OCI-LY7 (cell line): ENCODE data around the gene HSPB2. TPM values are rescaled to one million over a fixed set of nuclear protein-coding genes. Genes with fewer than 3 reads are reported as not detected.

Experiments
- BruUV-seq: library from RNA; stranded (reverse); fragments of 400-500 nt; replicated peaks from 2 replicates; lab custom pipeline; 2021; lab: Mats Ljungman, UMichigan
- CTCF ChIA-PET: fragments of 300-600 bp; sonication (Branson Sonifier 250); formaldehyde crosslinking; loops from one replicate; lab custom pipeline; 2022; ENCODE audit warnings: antibody characterized with exemption; ENCODE audit not compliant: unreplicated experiment; lab: Charles Lee
- POLR2A ChIA-PET: fragments of 300-600 bp; sonication (Branson Sonifier 250); formaldehyde crosslinking; loops from one replicate; lab custom pipeline; 2022; ENCODE audit warnings: antibody characterized with exemption; lab: Charles Lee
- DNase-seq: peaks from one replicate; pipeline ENCODE4 v3.0.0-alpha.2; 2015; ENCODE audit warnings: low spot score
- H2AFZ ChIP-seq: fragments of 200-600 bp; sonication (generic), shearing (Covaris generic); 2 replicates; pipeline ENCODE4 v1.6.1; 2014; ENCODE audit warnings: mild to moderate bottlenecking, antibody characterized with exemption, low read length, moderate library complexity
- H3K27ac ChIP-seq: fragments of 200-600 bp; sonication (generic); 2 replicates; pipeline ENCODE4 v1.5.1; 2014; ENCODE audit warnings: mixed run types, low read depth, mild to moderate bottlenecking, moderate library complexity, low read length, inconsistent platforms; ENCODE audit not compliant: poor library complexity, severe bottlenecking
- H3K36me3 ChIP-seq: fragments of 200-600 bp; sonication (generic); 2 replicates; pipeline ENCODE4 v1.6.1; 2014; ENCODE audit warnings: mild to moderate bottlenecking, antibody characterized with exemption, low read length, moderate library complexity, mixed read lengths; ENCODE audit not compliant: insufficient read depth
- H3K4me1 ChIP-seq: fragments of 200-600 bp; sonication (generic); 2 replicates; pipeline ENCODE4 v1.5.1; 2014; ENCODE audit warnings: mild to moderate bottlenecking, low read length; ENCODE audit not compliant: insufficient read depth, poor library complexity, severe bottlenecking
- H3K4me2 ChIP-seq: fragments of 200-600 bp; sonication (generic); 2 replicates; pipeline ENCODE4 v1.6.1; 2014; ENCODE audit warnings: mild to moderate bottlenecking, low read length
- H3K4me3 ChIP-seq: fragments of 200-600 bp; sonication (generic); 2 replicates; pipeline ENCODE4 v1.5.1; 2014; ENCODE audit warnings: mild to moderate bottlenecking, low read depth, low read length; ENCODE audit not compliant: poor library complexity, severe bottlenecking
- H3K79me2 ChIP-seq: fragments of 200-600 bp; sonication (generic); 2 replicates; pipeline ENCODE4 v1.6.1; 2016; ENCODE audit warnings: low read depth, mild to moderate bottlenecking, low read length, moderate library complexity, mixed read lengths; ENCODE audit not compliant: insufficient read depth
- H3K9me2 ChIP-seq: fragments of 200-600 bp; sonication (generic); 2 replicates; pipeline ENCODE4 v1.6.1; 2016; ENCODE audit warnings: mild to moderate bottlenecking, low read length, mixed read lengths; ENCODE audit not compliant: insufficient read depth
- H3K9me3 ChIP-seq: fragments of 200-600 bp; sonication (generic); 2 replicates; pipeline ENCODE4 v1.6.1; 2014; ENCODE audit warnings: mild to moderate bottlenecking, mixed run types, low read length, mixed read lengths
- H4K20me1 ChIP-seq: fragments of 200-600 bp; sonication (generic); 2 replicates; pipeline ENCODE4 v1.6.1; 2014; ENCODE audit warnings: mild to moderate bottlenecking, antibody characterized with exemption, low read length, moderate library complexity, mixed read lengths; ENCODE audit not compliant: insufficient read depth
- CTCF ChIP-seq: fragments of 200-600 bp; sonication (generic); conservative IDR thresholded peaks from 2 replicates; pipeline ENCODE4 v1.5.1; 2014; ENCODE audit warnings: mild to moderate bottlenecking, antibody characterized with exemption, low read length, moderate library complexity, mixed read lengths
- EZH2phosphoT487 ChIP-seq: fragments of 200-600 bp; sonication (generic); IDR thresholded peaks from 2 replicates; pipeline ENCODE4 v1.6.1; 2018; ENCODE audit warnings: low read depth, borderline replicate concordance, mild to moderate bottlenecking, mixed run types, antibody characterized with exemption, low read length, moderate library complexity, mixed read lengths
- intact Hi-C: fragments of 100-400 bp; cut with micrococcal nuclease; formaldehyde crosslinking; loops from one replicate; pipeline ENCODE4 v1.10.0; 2022; ENCODE audit not compliant: unreplicated experiment
- total RNA-seq, 2 experiments: library from RNA; depleted of rRNA in 1 of 2; stranded (reverse); fragments of >200 nt in 1 of 2; shearing (Covaris generic) in 1 of 2; gene quantifications; 2 replicates each; pipeline ENCODE4 v1.2.3, GENCODE V29; 2014 to 2022

HSPB2 gene
- total RNA-seq, 2 experiments from 2014 or later: not detected

- Histone ChIP-seq H3K9me3 (no peaks in the 10 kb centered on the region), H3K36me3 (no peaks in the 10 kb centered on the region), H3K4me1 (peaks cover 1% of the 10 kb centered on the region), H4K20me1 (no peaks in the 10 kb centered on the region), H3K27ac (no peak overlapping the region), H3K4me3 (no peak overlapping the region), H3K9me2 (no peaks in the 10 kb centered on the region), H2AFZ (no peak overlapping the region), H3K79me2 (no peaks in the 10 kb centered on the region), H3K4me2 (no peak overlapping the region)
- no peak for DNase-seq
- BruUV-seq: no TSS peak
- ChIA-PET CTCF (no interaction called here), POLR2A (no interaction called here)
- TF ChIP-seq EZH2phosphoT487: no peak
- no peak for TF ChIP-seq CTCF
- intact Hi-C loops: no loop called here
Measured at GRCh38 chr11:111920908-111921307, 8.4 kb downstream of the HSPB2 start.

- Histone ChIP-seq H3K4me3 (no peak overlapping the region), H3K9me2 (no peaks in the 10 kb centered on the region), H3K27ac (no peak overlapping the region), H3K4me2 (no peak overlapping the region), H2AFZ (no peak overlapping the region), H3K79me2 (no peaks in the 10 kb centered on the region), H3K9me3 (no peaks in the 10 kb centered on the region), H3K4me1 (peaks cover 8% of the 10 kb centered on the region), H3K36me3 (no peaks in the 10 kb centered on the region), H4K20me1 (no peaks in the 10 kb centered on the region)
- TF ChIP-seq EZH2phosphoT487 (no peak), CTCF (no peak)
- POLR2A ChIA-PET: no interaction called here
- CTCF ChIA-PET: interaction anchor here (0.6 kb wide), 1 partner anchor 273 kb away, joined by 3 read pairs; no protein-coding TSS in a partner anchor
- intact Hi-C loops: no loop called here
- BruUV-seq: no TSS peak
- DNase-seq: no peak
Measured at GRCh38 chr11:111921541-111922230, 9.2 kb downstream of the HSPB2 start.

GRCh38 chr11:111922803-111923202 is 10.3 kb downstream of the HSPB2 start:
- H4K20me1 ChIP-seq: no peaks in the 10 kb centered on the region
- DNase-seq: no peak
- peaks cover 14% of the 10 kb centered on the region for H3K4me1 ChIP-seq
- intact Hi-C loops: no loop called here
- no peak overlapping the region for H3K4me2 ChIP-seq
- BruUV-seq: no TSS peak
- no peaks in the 10 kb centered on the region for H3K9me2 ChIP-seq
- peak overlapping the region; percentile 61; the same call in 1 of the 2 replicates for H2AFZ ChIP-seq
- H3K36me3 ChIP-seq: no peaks in the 10 kb centered on the region
- H3K79me2 ChIP-seq: no peaks in the 10 kb centered on the region
- no peak for TF ChIP-seq EZH2phosphoT487
- H3K4me3 ChIP-seq: no peak overlapping the region
- CTCF ChIA-PET: no interaction called here
- POLR2A ChIA-PET: no interaction called here
- H3K9me3 ChIP-seq: no peaks in the 10 kb centered on the region
- H3K27ac ChIP-seq: no peak overlapping the region
